K562 (cell line): ENCODE measurements around the gene MPDU1. TPM values are rescaled to one million over a fixed set of nuclear protein-coding genes. Genes with fewer than 3 reads are reported as not detected.

ENCODE experiments used
- ATAC-seq: fragments of 200-7000 bp; cut with Tn5 transposase; 3 replicates; pipeline ENCODE4 v1.9.1; 2020; ENCODE audit warnings: moderate library complexity
- BruUV-seq: library from RNA; stranded (reverse); fragments of 400-500 nt; replicated peaks from 2 replicates; lab custom pipeline; 2021; lab: Mats Ljungman, UMichigan
- CTCF ChIA-PET: fragments of 300-600 bp; formaldehyde crosslinking; extraction: SDS; loops from one replicate; lab custom pipeline; 2021; ENCODE audit warnings: low intra/inter-chr PET ratio; lab: Yijun Ruan, JAX
- POLR2A ChIA-PET: fragments of 300-600, 350-650 bp; sonication (Branson Sonifier 250); formaldehyde crosslinking; extraction: SDS; loops from one replicate; lab custom pipeline; 2021; ENCODE audit warnings: antibody characterized with exemption, inconsistent platforms; lab: Yijun Ruan, JAX
- DNase-seq, 4 experiments: peaks; one replicate each; pipeline versions ENCODE4 v3.0.0 to v3.0.0-alpha.2; 2011 to 2018; ENCODE audit warnings: low spot score in 3 of 4, mixed read lengths in 3 of 4; ENCODE audit errors: extremely low read depth in 1 of 4
- FAIRE-seq: peaks from 2 replicates; lab custom pipeline; 2011; peaks lifted over from hg19 to GRCh38; lab: Jason Lieb, UNC
- H2AFZ ChIP-seq: 2 replicates; pipeline ENCODE4 v1.6.0; 2011; ENCODE audit warnings: low read depth, low read length, control low read depth, inconsistent platforms
- H3K27ac ChIP-seq: fragments of 200-600 bp; 3 replicates; pipeline ENCODE4 v1.8.0; 2011; ENCODE audit warnings: low read depth, mild to moderate bottlenecking, control low read depth, inconsistent platforms, low read length, moderate library complexity, mixed read lengths; ENCODE audit errors: extremely low read depth
- H3K27me3 ChIP-seq, 2 experiments: fragments of 300-600 bp in 1 of 2; 2 replicates in 1 of 2; 3 replicates in 1 of 2; pipeline versions ENCODE4 v1.6.0 to v1.8.0; 2011; ENCODE audit warnings: inconsistent platforms in 2 of 2, low read length in 2 of 2, mild to moderate bottlenecking in 1 of 2, mixed read lengths in 1 of 2, moderate library complexity in 1 of 2; ENCODE audit not compliant: control insufficient read depth in 2 of 2, insufficient read depth in 2 of 2
- H3K36me3 ChIP-seq: fragments of 300-600 bp; 3 replicates; pipeline ENCODE4 v1.8.0; 2011; ENCODE audit warnings: mild to moderate bottlenecking, low read length, inconsistent platforms; ENCODE audit not compliant: control insufficient read depth, insufficient read depth
- H3K4me1 ChIP-seq, 2 experiments: fragments of 200-600 bp in 1 of 2; replicated peaks in 1 of 2; 2 replicates in 1 of 2; 3 replicates in 1 of 2; pipeline versions ENCODE4 v1.5.1 to v1.8.0; 2011; ENCODE audit warnings: inconsistent platforms in 2 of 2, low read length in 2 of 2, mild to moderate bottlenecking in 1 of 2, mixed read lengths in 1 of 2, moderate library complexity in 1 of 2; ENCODE audit not compliant: control insufficient read depth in 2 of 2, insufficient read depth in 2 of 2
- H3K4me2 ChIP-seq: 2 replicates; pipeline ENCODE4 v1.6.1; 2011; ENCODE audit warnings: low read length, control low read depth, inconsistent platforms, mixed read lengths; ENCODE audit not compliant: insufficient read depth
- H3K4me3 ChIP-seq: fragments of 200-600 bp; sonication (generic), shearing (Covaris generic); 2 replicates; pipeline ENCODE4 v1.5.1; 2016; ENCODE audit warnings: control low read depth, inconsistent platforms
- H3K79me2 ChIP-seq: fragments of 200-600 bp; 3 replicates; pipeline ENCODE4 v1.8.0; 2011; ENCODE audit warnings: low read length, inconsistent platforms; ENCODE audit not compliant: control insufficient read depth, insufficient read depth
- H3K9ac ChIP-seq, 2 experiments: 2 replicates each; pipeline versions ENCODE4 v1.6.0 to v1.6.1; 2011; ENCODE audit warnings: low read depth in 2 of 2, low read length in 2 of 2, control low read depth in 1 of 2, inconsistent platforms in 1 of 2, mild to moderate bottlenecking in 1 of 2, mixed read lengths in 1 of 2; ENCODE audit not compliant: insufficient read depth in 1 of 2
- H3K9me1 ChIP-seq: one replicate; pipeline ENCODE4 v1.6.0; 2011; ENCODE audit warnings: inconsistent platforms, mild to moderate bottlenecking, low read length, moderate library complexity; ENCODE audit not compliant: control insufficient read depth, insufficient read depth
- H3K9me3 ChIP-seq: replicated peaks from 2 replicates; pipeline ENCODE4 v1.5.1; 2011; ENCODE audit warnings: low read depth, low read length, inconsistent platforms; ENCODE audit not compliant: control insufficient read depth, insufficient read depth
- H4K20me1 ChIP-seq: replicated peaks from 2 replicates; pipeline ENCODE4 v1.6.1; 2011; ENCODE audit warnings: low read length, inconsistent platforms, mixed read lengths; ENCODE audit not compliant: control insufficient read depth, insufficient read depth
- NFXL1 ChIP-seq: fragments of 450-650 bp; formaldehyde crosslinking; IDR thresholded peaks from 2 replicates; pipeline ENCODE4 v1.4.0; 2021; ENCODE audit warnings: mild to moderate bottlenecking
- ZFP30 ChIP-seq: fragments of 250-450 bp; sonication (Bioruptor Pico); IDR thresholded peaks from 2 replicates; pipeline ENCODE4 v1.8.0; 2022; ENCODE audit warnings: moderate library complexity, mild to moderate bottlenecking, inconsistent platforms, borderline replicate concordance
- ZNF134 ChIP-seq: fragments of 250-450 bp; sonication (Bioruptor Pico); conservative IDR thresholded peaks from 2 replicates; pipeline ENCODE4 v1.4.0; 2020
- WGBS: fragments of 100-300 bp; shearing (Covaris generic); methylation state at CpG from one replicate; pipeline ENCODE4 v1.1.6; 2016; ENCODE audit warnings: low coverage, mixed read lengths; ENCODE audit not compliant: insufficient coverage; ENCODE audit errors: missing lambda C conversion rate; 5-methylcytosine and 5-hydroxymethylcytosine counted together
- in situ Hi-C: fragments of 300-500 bp; cut with MboI; formaldehyde crosslinking; loops from 4 replicates; pipeline ENCODE4 v1.15.0; 2018; ENCODE audit warnings: inconsistent platforms, mixed read lengths
- intact Hi-C: fragments of 100-400 bp; cut with micrococcal nuclease; formaldehyde crosslinking; loops from 2 replicates; pipeline ENCODE4 v1.14.2; 2022
- polyA plus RNA-seq, 8 experiments: library from polyadenylated mRNA; depleted of rRNA in 4 of 8; stranded (reverse) in 5 of 8; unstranded in 3 of 8; fragments of >200 nt; fragmentation: Nextera tagmentation in 2 of 8; fragmentation: Illumina TruSeq in 1 of 8; extraction: Ambion mirVana in 2 of 8; extraction: Trizol in 1 of 8; gene quantifications; 2 replicates each; pipeline versions ENCODE4 v1.2.1 to v1.2.3, GENCODE V29; 2011 to 2014; ENCODE audit warnings: inconsistent platforms in 1 of 8, missing spikeins in 1 of 8
- total RNA-seq, 7 experiments: library from RNA; depleted of rRNA in 6 of 7; stranded (reverse); fragments of >200 nt in 6 of 7; fragmentation: Illumina TruSeq in 2 of 7; extraction: Trizol in 2 of 7; gene quantifications; 2 replicates each; pipeline versions ENCODE4 v1.2.1 to v1.2.3, GENCODE V29; 2011 to 2021; ENCODE audit warnings: low replicate concordance in 1 of 7
- TF ChIP-seq, protein P1 (sequence below): sonication (generic); formaldehyde crosslinking; IDR thresholded peaks from 2 replicates; pipeline ENCODE4 v1.9.0; 2022; ENCODE audit warnings: mild to moderate bottlenecking, missing genetic modification reagents
- TF ChIP-seq, protein P2 (sequence below): sonication (generic); formaldehyde crosslinking; IDR thresholded peaks from 2 replicates; pipeline ENCODE4 v1.8.1; 2022; ENCODE audit warnings: missing genetic modification reagents

The MPDU1 gene
- total and polyA plus RNA-seq, 9 of the 15 experiments (the other 6 are each of a cell fraction or from before 2014, with no cell fraction given): 4.9 to 179 (median 77.1) TPM

DNA sequence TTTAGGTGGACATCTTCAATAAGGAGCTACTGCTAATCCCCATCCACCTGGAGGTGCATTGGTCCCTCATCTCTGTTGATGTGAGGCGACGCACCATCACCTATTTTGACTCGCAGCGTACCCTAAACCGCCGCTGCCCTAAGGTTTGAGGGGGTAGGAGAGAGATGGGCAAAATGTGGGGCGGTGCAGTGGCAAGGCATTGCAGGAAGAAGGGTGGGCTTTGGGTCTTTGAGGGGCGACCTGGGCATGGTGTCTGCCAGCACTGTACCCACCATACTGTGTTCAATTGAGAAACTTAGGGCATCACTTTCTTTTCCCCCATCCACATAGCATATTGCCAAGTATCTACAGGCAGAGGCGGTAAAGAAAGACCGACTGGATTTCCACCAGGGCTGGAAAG lies 13.3 kb upstream of the MPDU1 start:
- FAIRE-seq (no peak), DNase-seq (no peak), ATAC-seq (no peak)
- TF ChIP-seq, protein P1, sequence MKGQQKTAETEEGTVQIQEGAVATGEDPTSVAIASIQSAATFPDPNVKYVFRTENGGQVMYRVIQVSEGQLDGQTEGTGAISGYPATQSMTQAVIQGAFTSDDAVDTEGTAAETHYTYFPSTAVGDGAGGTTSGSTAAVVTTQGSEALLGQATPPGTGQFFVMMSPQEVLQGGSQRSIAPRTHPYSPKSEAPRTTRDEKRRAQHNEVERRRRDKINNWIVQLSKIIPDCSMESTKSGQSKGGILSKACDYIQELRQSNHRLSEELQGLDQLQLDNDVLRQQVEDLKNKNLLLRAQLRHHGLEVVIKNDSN (CRISPR knock-in tag): no peak
- TF ChIP-seq ZFP30 (CRISPR knock-in tag) (no peak), NFXL1 (CRISPR knock-in tag) (no peak), ZNF134 (CRISPR knock-in tag) (no peak)
- TF ChIP-seq, protein P2, sequence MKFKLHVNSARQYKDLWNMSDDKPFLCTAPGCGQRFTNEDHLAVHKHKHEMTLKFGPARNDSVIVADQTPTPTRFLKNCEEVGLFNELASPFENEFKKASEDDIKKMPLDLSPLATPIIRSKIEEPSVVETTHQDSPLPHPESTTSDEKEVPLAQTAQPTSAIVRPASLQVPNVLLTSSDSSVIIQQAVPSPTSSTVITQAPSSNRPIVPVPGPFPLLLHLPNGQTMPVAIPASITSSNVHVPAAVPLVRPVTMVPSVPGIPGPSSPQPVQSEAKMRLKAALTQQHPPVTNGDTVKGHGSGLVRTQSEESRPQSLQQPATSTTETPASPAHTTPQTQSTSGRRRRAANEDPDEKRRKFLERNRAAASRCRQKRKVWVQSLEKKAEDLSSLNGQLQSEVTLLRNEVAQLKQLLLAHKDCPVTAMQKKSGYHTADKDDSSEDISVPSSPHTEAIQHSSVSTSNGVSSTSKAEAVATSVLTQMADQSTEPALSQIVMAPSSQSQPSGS (CRISPR knock-in tag): no peak
- H4K20me1 ChIP-seq: peaks cover 17% of the 10 kb centered on the region
- peaks cover 33% of the 10 kb centered on the region for H3K79me2 ChIP-seq
- no peaks in the 10 kb centered on the region for H3K9me3 ChIP-seq
- H2AFZ ChIP-seq: no peak overlapping the region
- peaks cover 5 to 15% of the 10 kb centered on the region in 2 experiments; a peak in 4 of 5 replicates for H3K4me1 ChIP-seq
- ChIA-PET POLR2A (interaction anchor here (1.0 to 6.7 kb wide), 3 partner anchors 10 to 13 kb away, joined by 4 to 46 read pairs (median 4); partner anchors contain the start of gene MPDU1), CTCF (no interaction called here)
- no TSS peak for BruUV-seq
- H3K36me3 ChIP-seq: peaks cover 79% of the 10 kb centered on the region
- no peak overlapping the region for H3K4me3 ChIP-seq
- 93% methylated on average over 6 of the region's 10 CpGs for WGBS
- no peak overlapping the region for H3K27ac ChIP-seq
- H3K9ac ChIP-seq: no peak overlapping the region; a peak in 1 of 4 replicates
- peaks cover 7% of the 10 kb centered on the region for H3K9me1 ChIP-seq
- in situ Hi-C loops (loop anchor here (25.0 kb wide), 1 partner anchor 533 kb away; the partner anchor contains the start of genes SLC16A11 and SLC16A13), intact Hi-C loops (no loop called here)
- no peaks in the 10 kb centered on the region for H3K27me3 ChIP-seq
- no peak overlapping the region for H3K4me2 ChIP-seq
